Renal pelvis (tissue), 4 donors: ENCODE results near the gene ITGAV. TPM values are rescaled to one million over a fixed set of nuclear protein-coding genes. Genes with fewer than 3 reads are reported as not detected.
"Not testable (repeated sequence)": the region's sequence is repeated elsewhere in the genome, so short reads cannot be mapped to it uniquely, and the experiment has no call there.

ENCODE experiments used
- DNase-seq: peaks from one replicate; pipeline ENCODE4 v3.0.0-alpha.2; 2013
- polyA plus RNA-seq, 3 donors: library from polyadenylated mRNA; unstranded; fragments of 120-200 nt; gene quantifications; one replicate each; pipeline ENCODE4 v1.2.1, GENCODE V29; 2013; ENCODE audit not compliant: insufficient read length in 3 of 3

The ITGAV gene
- polyA plus RNA-seq, 3 donors, result 63.4 to 69.5 (median 66.8) TPM

GRCh38 chr2:186569127-186569526 is 20.7 kb upstream of the ITGAV start:
- not testable (repeated sequence) for DNase-seq

GRCh38 chr2:186569897-186570296 is 20.0 kb upstream of the ITGAV start:
- DNase-seq, result peak; percentile 46

GRCh38 chr2:186570604-186571003 is 19.3 kb upstream of the ITGAV start:
- no peak for DNase-seq

- no peak for DNase-seq
Measured at GRCh38 chr2:186572705-186573104, 17.2 kb upstream of the ITGAV start.

GRCh38 chr2:186573531-186573930 is 16.3 kb upstream of the ITGAV start:
- DNase-seq, result no peak

- DNase-seq, result no peak
Measured at GRCh38 chr2:186575302-186575701, 14.6 kb upstream of the ITGAV start.

GRCh38 chr2:186575856-186576255 is 14.0 kb upstream of the ITGAV start:
- no peak for DNase-seq

GRCh38 chr2:186576614-186577013 is 13.2 kb upstream of the ITGAV start:
- DNase-seq, result no peak

GRCh38 chr2:186582698-186583097 is 7.2 kb upstream of the ITGAV start:
- DNase-seq, result no peak

GRCh38 chr2:186584053-186584452 is 5.8 kb upstream of the ITGAV start:
- DNase-seq, result no peak

- DNase-seq, result no peak
Measured at GRCh38 chr2:186588421-186588820, 1.4 kb upstream of the ITGAV start.

- DNase-seq, result no peak
Measured at GRCh38 chr2:186588940-186589611, 780 bp upstream of the ITGAV start.

GRCh38 chr2:186590350-186590758 is 498 bp downstream of the ITGAV start:
- peak; percentile 42 for DNase-seq

- peak; percentile 50 for DNase-seq
Measured at GRCh38 chr2:186590759-186591505, 1.1 kb downstream of the ITGAV start.

GRCh38 chr2:186591506-186591890 is 1.6 kb downstream of the ITGAV start:
- DNase-seq, result no peak

GRCh38 chr2:186592137-186592875 is 2.5 kb downstream of the ITGAV start:
- DNase-seq, result no peak

- no peak for DNase-seq
Measured at GRCh38 chr2:186593523-186593922, 3.7 kb downstream of the ITGAV start.

GRCh38 chr2:186594001-186594722 is 4.3 kb downstream of the ITGAV start:
- DNase-seq, result no peak

GRCh38 chr2:186595219-186595618 is 5.4 kb downstream of the ITGAV start:
- DNase-seq, result no peak

GRCh38 chr2:186599186-186599778 is 9.4 kb downstream of the ITGAV start:
- no peak for DNase-seq

GRCh38 chr2:186603286-186603685 is 13.4 kb downstream of the ITGAV start:
- no peak for DNase-seq

GRCh38 chr2:186605041-186605440 is 15.2 kb downstream of the ITGAV start:
- DNase-seq, result no peak
